Colon (tissue), 2 donors: ENCODE results near the gene GRIA4.

Source experiments
- FAIRE-seq: peaks from 2 replicates; lab custom pipeline; 2012; peaks lifted over from hg19 to GRCh38; lab: Jason Lieb, UNC
- donor health status: control.
- donor health status: control.

GRIA4 gene

GRCh38 chr11:105918600-105918999 is 308.7 kb downstream of the GRIA4 start:
- no peak for FAIRE-seq

GRCh38 chr11:105923252-105923651 is 313.4 kb downstream of the GRIA4 start:
- no peak for FAIRE-seq

GRCh38 chr11:105923807-105924206 is 313.9 kb downstream of the GRIA4 start:
- FAIRE-seq = no peak

- no peak for FAIRE-seq
Observed at GRCh38 chr11:105929084-105929955, 319.4 kb downstream of the GRIA4 start.

DNA sequence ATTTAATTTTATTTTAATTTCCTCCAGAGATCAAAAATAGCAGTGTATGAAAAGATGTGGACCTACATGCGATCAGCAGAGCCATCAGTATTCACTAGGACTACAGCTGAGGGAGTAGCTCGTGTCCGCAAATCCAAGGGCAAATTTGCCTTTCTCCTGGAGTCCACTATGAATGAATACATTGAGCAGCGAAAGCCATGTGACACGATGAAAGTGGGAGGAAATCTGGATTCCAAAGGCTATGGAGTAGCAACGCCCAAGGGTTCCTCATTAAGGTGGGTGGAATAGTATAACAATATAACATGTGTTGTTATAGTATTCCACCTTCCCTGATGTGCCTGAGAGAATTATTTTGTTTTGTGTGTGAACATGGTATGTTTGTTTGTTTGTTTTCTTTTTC is 323.8 kb downstream of the GRIA4 start:
- no peak for FAIRE-seq

GRCh38 chr11:105935791-105936190 is 325.9 kb downstream of the GRIA4 start:
- no peak for FAIRE-seq

DNA sequence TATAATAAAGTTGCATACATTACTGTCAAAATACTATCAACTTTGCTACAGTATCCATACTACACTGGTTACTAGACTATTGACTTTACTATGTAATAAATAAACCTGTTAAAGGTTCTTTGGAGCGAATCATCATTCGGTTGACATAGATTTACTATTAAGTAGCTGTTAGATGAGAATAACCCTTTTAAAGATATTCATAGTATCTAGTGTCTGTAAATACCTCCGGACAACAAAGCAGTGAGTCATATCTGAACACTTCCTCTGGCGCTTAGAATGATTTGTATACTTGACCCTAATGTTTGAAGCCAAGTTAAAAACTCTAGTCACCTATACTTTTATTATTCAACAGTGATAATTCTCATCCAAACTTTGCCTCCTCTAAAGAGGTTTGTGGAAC is 327.5 kb downstream of the GRIA4 start:
- no peak for FAIRE-seq

GRCh38 chr11:105937738-105938137 is 327.9 kb downstream of the GRIA4 start:
- FAIRE-seq = no peak

GRCh38 chr11:105942921-105943320 is 333.0 kb downstream of the GRIA4 start:
- FAIRE-seq = no peak

DNA sequence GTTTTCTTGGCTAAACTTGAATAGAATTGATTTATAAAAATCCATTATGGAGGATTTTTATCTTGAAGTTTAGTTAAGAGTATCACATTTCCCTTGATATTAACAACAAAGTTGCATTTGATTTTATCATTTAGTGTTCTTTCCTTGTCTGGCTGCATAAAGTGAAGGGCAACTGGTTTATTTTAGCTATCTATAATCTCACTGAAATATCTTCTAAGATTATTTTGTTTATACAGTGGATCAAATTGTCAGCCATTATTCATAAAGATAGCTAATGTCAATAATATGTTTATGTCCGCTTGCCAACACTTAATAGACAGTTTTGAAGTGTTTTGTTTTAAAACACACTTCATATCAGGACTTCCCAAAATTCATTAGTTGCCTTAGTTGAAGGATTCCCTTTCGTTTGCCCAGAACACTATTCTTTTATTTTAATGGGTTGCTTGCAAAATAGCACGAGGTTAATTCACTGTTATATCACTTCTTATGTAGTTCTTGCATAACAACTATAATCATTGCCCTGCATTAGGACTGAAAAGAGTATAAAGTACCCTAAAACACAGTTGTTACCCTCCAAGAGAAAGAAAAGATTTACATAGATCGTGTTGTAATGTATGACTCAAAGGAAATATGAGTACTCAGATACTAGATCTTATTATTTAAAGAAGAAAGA is 339.2 kb downstream of the GRIA4 start:
- no peak for FAIRE-seq

GRCh38 chr11:105953886-105954285 is 344.0 kb downstream of the GRIA4 start:
- no peak for FAIRE-seq

DNA sequence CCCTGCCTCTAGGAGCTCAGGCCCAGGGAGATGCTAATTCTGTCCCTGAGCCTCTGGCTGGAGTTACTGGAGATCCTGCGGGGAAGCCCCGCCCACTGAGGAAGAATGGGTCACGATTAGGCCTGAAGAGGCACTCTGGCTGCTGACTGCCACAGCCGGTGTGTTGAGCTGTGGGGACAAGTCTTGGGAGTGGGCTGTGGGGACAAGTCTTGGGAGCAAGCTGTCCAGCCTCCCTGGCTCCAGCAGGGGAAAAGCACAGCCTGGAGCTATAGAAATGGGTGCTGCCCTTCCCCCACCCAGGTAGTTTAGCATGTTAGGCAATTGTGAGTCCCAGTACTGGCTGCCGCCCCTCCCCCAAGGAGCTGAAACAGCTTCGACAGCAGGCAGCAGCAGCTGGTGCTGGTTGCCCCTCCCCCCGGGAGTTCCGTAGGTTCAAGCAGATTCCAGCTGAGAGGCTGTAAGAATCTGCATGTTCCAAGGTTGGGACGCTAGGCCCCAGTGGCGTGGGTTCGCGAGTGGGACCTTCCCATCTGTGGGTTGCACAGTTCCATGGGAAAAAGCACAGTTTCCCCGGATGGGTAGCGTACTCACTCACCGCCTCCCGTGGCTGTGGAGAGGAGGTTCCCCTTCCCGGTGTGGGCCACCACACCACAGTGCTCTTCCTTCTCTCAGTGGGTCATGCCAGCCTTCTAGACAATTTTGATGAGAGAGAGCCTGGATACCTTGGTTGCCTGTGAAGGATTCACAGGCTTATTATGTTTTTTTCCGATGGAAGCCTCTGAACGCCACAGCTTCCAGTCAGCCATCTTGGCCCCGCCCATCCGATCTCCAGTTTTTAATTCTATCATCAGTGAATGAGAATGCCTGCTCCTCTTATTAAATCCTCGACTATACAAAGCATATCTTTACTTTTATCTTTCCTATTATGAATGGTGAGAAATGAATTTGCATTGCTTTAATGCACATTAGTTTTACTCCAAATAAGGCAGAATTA is 350.7 kb downstream of the GRIA4 start:
- no peak for FAIRE-seq

GRCh38 chr11:105968021-105968697 is 358.3 kb downstream of the GRIA4 start:
- FAIRE-seq = no peak

GRCh38 chr11:105969756-105970155 is 359.9 kb downstream of the GRIA4 start:
- no peak for FAIRE-seq

DNA sequence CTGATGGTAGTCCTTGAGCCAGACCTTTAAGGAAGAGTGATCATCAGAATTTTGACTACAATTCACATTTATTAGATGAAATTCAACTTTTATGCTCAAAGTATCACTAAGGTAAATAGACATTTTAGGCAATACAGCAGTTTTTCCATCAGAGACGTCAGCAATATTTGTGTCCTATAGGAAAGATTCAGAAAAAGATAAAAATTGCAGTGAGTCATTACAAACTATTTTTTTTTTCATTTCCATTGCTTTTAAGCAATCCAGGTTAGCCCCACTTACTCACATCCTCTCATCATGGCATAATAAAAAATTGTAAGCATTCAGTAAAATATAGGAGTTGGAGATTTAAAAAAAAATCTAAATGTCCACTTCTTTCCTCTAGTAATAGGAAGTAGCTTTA is 365.3 kb downstream of the GRIA4 start:
- FAIRE-seq = no peak

DNA sequence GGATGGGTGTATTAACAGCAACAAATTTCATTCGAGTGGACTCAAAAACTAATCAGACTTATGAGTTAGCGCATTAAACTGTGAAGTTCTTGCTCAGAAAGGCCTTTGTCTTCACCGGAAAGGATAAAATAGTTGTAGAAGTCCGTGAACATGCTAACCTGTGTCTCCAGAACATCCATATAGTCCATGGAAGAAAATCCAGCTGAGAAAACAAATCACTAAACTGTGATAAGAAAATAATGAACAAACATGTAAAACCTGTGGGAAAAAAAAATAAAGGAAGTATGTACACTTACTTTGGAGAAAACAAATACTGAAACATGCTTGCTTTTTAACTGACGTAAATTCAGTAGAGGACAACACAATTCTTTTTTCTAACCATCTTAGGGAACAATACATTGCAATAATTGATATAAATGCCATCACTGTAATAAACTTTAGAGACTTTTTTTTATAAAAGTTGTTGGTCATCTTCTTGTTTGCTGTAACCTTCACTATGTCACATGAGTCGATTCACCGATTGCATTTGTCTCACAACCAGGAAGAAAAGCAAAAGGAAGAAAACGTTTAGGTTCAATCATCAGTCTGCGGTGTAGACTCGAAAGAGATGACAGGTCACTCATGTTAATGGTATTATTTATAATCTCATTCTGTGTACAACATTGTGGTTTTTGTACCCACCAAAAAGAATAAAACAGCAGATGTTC is 370.3 kb downstream of the GRIA4 start:
- FAIRE-seq = no peak

GRCh38 chr11:105986554-105986953 is 376.7 kb downstream of the GRIA4 start:
- no peak for FAIRE-seq

GRCh38 chr11:105988197-105988596 is 378.3 kb downstream of the GRIA4 start:
- FAIRE-seq = no peak

- FAIRE-seq = no peak
Observed at GRCh38 chr11:105989124-105989523, 379.3 kb downstream of the GRIA4 start.

GRCh38 chr11:105991888-105992287 is 382.0 kb downstream of the GRIA4 start:
- FAIRE-seq = no peak
